ENCODE results near the gene MYO5B.

Gene MYO5B

GRCh38 chr18:50161597-50162205 lies 33.2 kb downstream of the MYO5B start:
- no peak overlapping the region for H3K27ac ChIP-seq (ENCODE audit: low read depth, low read length)
- H3K4me1 ChIP-seq (ENCODE audit: control insufficient read depth, insufficient read depth, low read length): no peaks in the 10 kb centered on the region
- no peaks in the 10 kb centered on the region for H3K27me3 ChIP-seq (ENCODE audit: control insufficient read depth, insufficient read depth, low read length)
- no peak overlapping the region for H3K9ac ChIP-seq (ENCODE audit: low read length)
- no peak overlapping the region for H3K4me3 ChIP-seq (ENCODE audit: low read length)
- no peaks in the 10 kb centered on the region for H3K36me3 ChIP-seq (ENCODE audit: control insufficient read depth, insufficient read depth, low read length)

DNA sequence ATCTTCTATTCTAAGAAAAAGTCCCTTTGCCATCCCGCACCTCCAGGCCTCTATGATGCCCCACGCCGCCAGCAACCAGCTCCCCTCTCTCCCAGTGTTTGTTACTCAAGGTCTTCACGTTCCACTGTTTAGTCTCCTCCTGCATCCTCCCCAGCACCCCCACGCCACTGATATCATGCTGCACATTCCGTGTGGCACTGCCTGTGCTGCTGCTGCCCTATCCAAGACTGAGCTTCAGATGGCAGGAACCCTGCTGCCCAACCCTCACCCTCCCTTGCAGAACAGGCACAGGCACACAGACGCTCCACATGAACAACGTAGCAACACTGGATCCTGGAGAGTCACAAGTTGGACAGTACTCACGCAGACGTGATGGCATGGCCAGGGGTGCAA lies 35.3 kb downstream of the MYO5B start:
- Histone ChIP-seq H3K27ac (ENCODE audit: low read depth, low read length) (no peak overlapping the region), H3K36me3 (ENCODE audit: control insufficient read depth, insufficient read depth, low read length) (no peaks in the 10 kb centered on the region), H3K4me3 (ENCODE audit: low read length) (no peak overlapping the region), H3K4me1 (ENCODE audit: control insufficient read depth, insufficient read depth, low read length) (no peaks in the 10 kb centered on the region), H3K9ac (ENCODE audit: low read length) (no peak overlapping the region), H3K27me3 (ENCODE audit: control insufficient read depth, insufficient read depth, low read length) (no peaks in the 10 kb centered on the region)

DNA sequence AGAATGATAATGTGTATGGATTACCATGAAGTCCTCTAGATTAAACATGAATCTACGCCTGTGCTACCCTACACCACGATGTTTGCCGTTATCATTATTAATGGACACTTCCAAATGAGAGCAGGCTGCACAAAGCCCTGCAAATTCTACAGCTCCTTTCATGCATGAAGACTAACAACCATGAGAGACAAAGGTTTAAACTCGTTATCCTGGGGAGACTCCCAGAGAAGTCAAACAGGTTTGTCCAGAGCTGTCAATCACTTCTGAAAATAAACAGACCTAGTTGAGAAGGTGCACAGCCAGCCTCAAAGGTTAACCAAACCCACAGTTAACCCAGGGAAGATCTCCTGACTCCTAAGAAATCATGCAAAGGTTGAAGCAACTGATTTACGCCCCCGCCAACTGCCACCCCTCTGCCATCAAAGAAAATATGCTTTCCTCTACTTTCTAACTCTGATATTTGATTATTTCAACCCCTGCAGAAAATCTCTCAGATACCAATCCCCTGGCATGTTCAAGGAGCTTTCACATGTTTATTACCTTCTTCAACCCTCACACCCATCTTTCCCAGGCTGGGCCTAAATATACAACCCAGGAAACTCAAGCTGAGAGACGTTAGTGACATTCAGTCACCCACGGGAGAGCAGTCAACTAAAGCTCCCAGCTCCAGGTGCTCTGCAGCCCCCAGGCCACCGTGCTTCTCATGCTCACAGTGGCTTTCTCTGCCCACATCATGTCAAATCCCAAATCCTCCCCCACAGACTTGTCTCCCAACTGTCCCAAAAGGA lies 35.9 kb downstream of the MYO5B start:
- no peak overlapping the region for H3K27ac ChIP-seq (ENCODE audit: low read depth, low read length)
- H3K36me3 ChIP-seq (ENCODE audit: control insufficient read depth, insufficient read depth, low read length): no peaks in the 10 kb centered on the region
- no peaks in the 10 kb centered on the region for H3K4me1 ChIP-seq (ENCODE audit: control insufficient read depth, insufficient read depth, low read length)
- H3K27me3 ChIP-seq (ENCODE audit: control insufficient read depth, insufficient read depth, low read length): no peaks in the 10 kb centered on the region
- H3K9ac ChIP-seq (ENCODE audit: low read length): no peak overlapping the region
- H3K4me3 ChIP-seq (ENCODE audit: low read length): no peak overlapping the region

DNA sequence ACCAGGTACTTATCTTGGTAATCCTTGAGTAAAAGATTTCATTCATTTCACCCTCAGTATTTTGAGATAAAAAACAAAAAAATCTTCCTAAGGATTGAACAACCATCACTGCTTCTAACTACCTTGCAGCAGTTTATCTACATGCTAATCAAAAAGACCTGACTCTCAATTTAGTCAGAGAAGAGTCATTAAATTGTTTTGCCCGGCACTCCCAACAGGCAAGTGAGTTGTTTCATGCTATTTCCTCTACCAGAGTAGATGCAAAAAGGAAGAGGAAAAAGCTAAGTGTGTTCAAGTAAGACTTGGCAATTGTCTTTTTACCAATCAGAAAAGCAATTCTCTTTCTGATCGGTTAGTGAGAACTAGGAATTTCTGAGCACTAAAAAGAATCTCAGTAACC lies 39.5 kb downstream of the MYO5B start:
- no peaks in the 10 kb centered on the region for H3K4me1 ChIP-seq (ENCODE audit: control insufficient read depth, insufficient read depth, low read length)
- no peak overlapping the region for H3K4me3 ChIP-seq (ENCODE audit: low read length)
- H3K27ac ChIP-seq (ENCODE audit: low read depth, low read length): no peak overlapping the region
- H3K9ac ChIP-seq (ENCODE audit: low read length): no peak overlapping the region
- no peaks in the 10 kb centered on the region for H3K27me3 ChIP-seq (ENCODE audit: control insufficient read depth, insufficient read depth, low read length)
- H3K36me3 ChIP-seq (ENCODE audit: control insufficient read depth, insufficient read depth, low read length): no peaks in the 10 kb centered on the region

GRCh38 chr18:50154420-50154819 lies 40.5 kb downstream of the MYO5B start:
- H3K9ac ChIP-seq (ENCODE audit: low read length): no peak overlapping the region
- H3K27me3 ChIP-seq (ENCODE audit: control insufficient read depth, insufficient read depth, low read length): no peaks in the 10 kb centered on the region
- H3K27ac ChIP-seq (ENCODE audit: low read depth, low read length): no peak overlapping the region
- H3K4me3 ChIP-seq (ENCODE audit: low read length): no peak overlapping the region
- H3K4me1 ChIP-seq (ENCODE audit: control insufficient read depth, insufficient read depth, low read length): no peaks in the 10 kb centered on the region
- no peaks in the 10 kb centered on the region for H3K36me3 ChIP-seq (ENCODE audit: control insufficient read depth, insufficient read depth, low read length)

DNA sequence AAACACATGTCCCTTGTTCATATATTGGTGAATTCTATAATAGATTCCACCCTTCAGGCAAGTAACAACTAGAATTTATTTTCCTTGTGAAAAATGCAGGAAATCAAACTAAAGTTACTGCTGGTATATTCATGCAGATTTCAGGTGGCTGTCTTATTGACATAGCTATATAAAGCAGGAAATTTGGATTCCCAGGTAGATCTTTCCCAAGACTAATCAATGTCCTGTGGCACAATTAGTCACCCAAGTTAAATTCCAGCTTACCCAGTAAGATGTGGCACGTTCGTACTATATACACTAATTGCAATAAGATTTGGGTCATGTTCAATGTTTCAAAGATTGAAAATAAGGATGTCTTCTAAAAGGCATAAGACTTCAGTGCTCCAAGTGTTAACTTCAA lies 42.0 kb downstream of the MYO5B start:
- Histone ChIP-seq H3K4me3 (ENCODE audit: low read length) (no peak overlapping the region), H3K27ac (ENCODE audit: low read depth, low read length) (no peak overlapping the region), H3K27me3 (ENCODE audit: control insufficient read depth, insufficient read depth, low read length) (no peaks in the 10 kb centered on the region), H3K36me3 (ENCODE audit: control insufficient read depth, insufficient read depth, low read length) (no peaks in the 10 kb centered on the region), H3K9ac (ENCODE audit: low read length) (no peak overlapping the region), H3K4me1 (ENCODE audit: control insufficient read depth, insufficient read depth, low read length) (no peaks in the 10 kb centered on the region)

DNA sequence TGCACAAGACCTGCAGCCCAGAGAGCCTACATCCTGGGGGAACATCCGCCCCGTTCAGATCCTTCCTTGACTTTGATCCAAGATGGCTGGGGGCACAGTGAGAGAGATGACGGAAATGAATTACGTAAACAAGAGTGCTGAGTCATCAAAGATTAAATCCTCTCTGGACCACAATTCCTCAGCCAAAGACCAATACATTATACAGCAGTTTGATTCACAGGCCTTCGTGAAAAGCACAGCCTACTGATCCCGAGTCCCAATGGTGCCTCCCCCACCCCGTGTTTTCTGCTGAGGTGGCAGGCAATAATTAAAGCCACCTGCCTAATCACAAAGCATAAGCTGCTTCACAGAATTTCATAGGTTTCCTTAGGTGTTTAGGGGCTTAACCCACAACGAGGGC lies 43.0 kb downstream of the MYO5B start:
- Histone ChIP-seq H3K27me3 (ENCODE audit: control insufficient read depth, insufficient read depth, low read length) (no peaks in the 10 kb centered on the region), H3K27ac (ENCODE audit: low read depth, low read length) (no peak overlapping the region), H3K4me3 (ENCODE audit: low read length) (no peak overlapping the region), H3K4me1 (ENCODE audit: control insufficient read depth, insufficient read depth, low read length) (no peaks in the 10 kb centered on the region), H3K36me3 (ENCODE audit: control insufficient read depth, insufficient read depth, low read length) (no peaks in the 10 kb centered on the region), H3K9ac (ENCODE audit: low read length) (no peak overlapping the region)

GRCh38 chr18:50144540-50144939 lies 50.4 kb downstream of the MYO5B start:
- no peaks in the 10 kb centered on the region for H3K27me3 ChIP-seq (ENCODE audit: control insufficient read depth, insufficient read depth, low read length)
- no peaks in the 10 kb centered on the region for H3K4me1 ChIP-seq (ENCODE audit: control insufficient read depth, insufficient read depth, low read length)
- no peak overlapping the region for H3K9ac ChIP-seq (ENCODE audit: low read length)
- no peak overlapping the region for H3K4me3 ChIP-seq (ENCODE audit: low read length)
- H3K36me3 ChIP-seq (ENCODE audit: control insufficient read depth, insufficient read depth, low read length): no peaks in the 10 kb centered on the region
- no peak overlapping the region for H3K27ac ChIP-seq (ENCODE audit: low read depth, low read length)

GRCh38 chr18:50143886-50144285 lies 51.1 kb downstream of the MYO5B start:
- H3K4me3 ChIP-seq (ENCODE audit: low read length): no peak overlapping the region
- H3K36me3 ChIP-seq (ENCODE audit: control insufficient read depth, insufficient read depth, low read length): no peaks in the 10 kb centered on the region
- H3K27me3 ChIP-seq (ENCODE audit: control insufficient read depth, insufficient read depth, low read length): no peaks in the 10 kb centered on the region
- no peaks in the 10 kb centered on the region for H3K4me1 ChIP-seq (ENCODE audit: control insufficient read depth, insufficient read depth, low read length)
- H3K9ac ChIP-seq (ENCODE audit: low read length): no peak overlapping the region
- H3K27ac ChIP-seq (ENCODE audit: low read depth, low read length): no peak overlapping the region

DNA sequence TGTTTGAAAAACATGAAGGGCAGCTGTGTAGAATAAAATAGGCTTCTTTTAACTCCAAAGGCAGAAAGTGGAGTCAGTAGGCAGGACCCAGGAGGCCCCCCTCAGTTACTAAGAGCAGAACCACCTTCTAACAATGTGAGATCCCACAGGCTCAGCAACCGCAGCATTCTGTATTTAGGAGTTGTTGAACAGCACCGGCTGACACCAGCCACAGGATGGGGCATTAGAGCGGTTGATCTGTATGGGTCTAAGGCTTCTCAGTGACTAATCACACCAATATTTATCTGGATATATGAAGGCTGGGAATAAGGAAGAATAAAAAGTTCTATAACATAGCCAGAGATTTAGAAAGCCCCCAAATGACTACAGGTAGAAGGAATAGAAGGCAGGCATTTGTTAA lies 51.7 kb downstream of the MYO5B start:
- H3K27ac ChIP-seq (ENCODE audit: low read depth, low read length): no peak overlapping the region
- H3K4me1 ChIP-seq (ENCODE audit: control insufficient read depth, insufficient read depth, low read length): no peaks in the 10 kb centered on the region
- H3K36me3 ChIP-seq (ENCODE audit: control insufficient read depth, insufficient read depth, low read length): no peaks in the 10 kb centered on the region
- no peak overlapping the region for H3K4me3 ChIP-seq (ENCODE audit: low read length)
- no peaks in the 10 kb centered on the region for H3K27me3 ChIP-seq (ENCODE audit: control insufficient read depth, insufficient read depth, low read length)
- H3K9ac ChIP-seq (ENCODE audit: low read length): no peak overlapping the region

DNA sequence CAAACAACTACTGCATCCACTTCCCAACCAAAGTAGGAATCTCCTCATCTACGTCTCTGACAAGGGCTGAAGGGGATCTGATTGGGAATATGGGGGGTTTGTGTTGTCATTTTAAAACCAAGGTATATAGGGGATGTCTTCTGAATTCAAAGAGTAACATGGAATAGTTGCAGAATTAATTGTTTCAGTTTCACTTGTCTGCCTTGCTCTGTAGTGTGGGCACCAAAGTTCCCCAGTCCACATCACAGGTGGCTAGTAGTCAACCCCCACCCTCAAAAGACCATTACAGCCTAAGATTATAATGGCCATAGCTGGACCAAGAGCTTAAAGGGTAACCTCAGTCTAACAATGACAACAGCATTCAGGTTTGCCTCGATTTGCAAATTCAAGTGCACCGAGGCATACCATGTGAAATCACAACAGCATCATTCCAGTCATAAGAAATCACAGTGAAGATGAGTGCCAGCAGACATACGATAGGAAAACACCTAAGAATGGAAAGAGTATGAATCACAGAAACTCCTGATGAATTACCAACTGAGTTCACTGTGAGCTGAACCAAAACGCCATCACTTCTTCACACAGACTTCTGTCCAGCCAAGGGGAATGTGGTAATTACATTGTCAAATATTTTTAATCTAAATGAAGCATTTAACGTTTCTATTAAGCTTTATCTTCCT lies 52.4 kb downstream of the MYO5B start:
- Histone ChIP-seq H3K27me3 (ENCODE audit: control insufficient read depth, insufficient read depth, low read length) (no peaks in the 10 kb centered on the region), H3K9ac (ENCODE audit: low read length) (no peak overlapping the region), H3K4me1 (ENCODE audit: control insufficient read depth, insufficient read depth, low read length) (no peaks in the 10 kb centered on the region), H3K27ac (ENCODE audit: low read depth, low read length) (no peak overlapping the region), H3K36me3 (ENCODE audit: control insufficient read depth, insufficient read depth, low read length) (no peaks in the 10 kb centered on the region), H3K4me3 (ENCODE audit: low read length) (no peak overlapping the region)

DNA sequence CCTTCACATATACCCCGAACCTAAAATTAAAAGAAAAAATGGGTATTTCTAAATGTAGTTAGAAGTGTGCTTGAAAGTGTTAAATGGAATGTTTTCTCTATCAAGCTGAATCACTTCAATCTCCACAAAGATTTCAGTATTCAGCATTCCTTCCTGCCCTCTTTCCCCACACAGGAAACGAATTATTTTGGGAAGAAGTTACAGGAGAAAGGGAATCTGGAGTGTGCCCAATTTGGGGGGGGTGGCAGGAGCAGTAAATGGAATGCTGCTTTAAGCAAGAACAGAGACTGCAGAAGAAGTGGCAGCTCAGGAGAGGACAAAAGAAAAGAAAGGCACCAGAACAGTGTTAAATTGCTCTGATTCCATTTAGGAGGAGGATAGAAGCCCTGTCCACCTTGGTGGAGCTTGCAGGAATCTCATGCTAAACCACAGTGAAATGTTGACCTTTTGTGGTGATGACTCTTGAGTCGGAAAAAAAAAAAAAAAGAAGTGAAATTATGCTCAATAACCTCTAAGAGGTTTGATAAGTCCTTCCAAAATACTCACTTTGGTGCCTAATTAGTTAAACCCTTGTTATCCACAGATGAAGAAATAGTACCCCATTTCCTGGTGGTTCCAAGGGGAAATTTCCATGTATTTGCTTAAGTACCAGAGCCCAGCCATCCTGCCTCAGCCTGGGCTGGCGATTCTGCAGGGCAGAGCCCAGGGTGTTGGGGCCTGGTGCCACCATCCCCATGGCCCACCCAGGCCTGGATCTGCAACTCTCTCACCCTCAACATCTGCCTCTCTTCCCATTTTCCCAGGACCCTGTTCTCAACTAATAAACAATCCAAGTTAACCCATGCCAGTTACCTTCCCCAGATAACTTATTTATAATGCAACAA lies 56.5 kb downstream of the MYO5B start:
- H3K27ac ChIP-seq (ENCODE audit: low read depth, low read length): no peak overlapping the region
- H3K4me3 ChIP-seq (ENCODE audit: low read length): no peak overlapping the region
- no peaks in the 10 kb centered on the region for H3K27me3 ChIP-seq (ENCODE audit: control insufficient read depth, insufficient read depth, low read length)
- H3K4me1 ChIP-seq (ENCODE audit: control insufficient read depth, insufficient read depth, low read length): no peaks in the 10 kb centered on the region
- H3K36me3 ChIP-seq (ENCODE audit: control insufficient read depth, insufficient read depth, low read length): no peaks in the 10 kb centered on the region
- H3K9ac ChIP-seq (ENCODE audit: low read length): no peak overlapping the region

All from rectal smooth muscle tissue (tissue), 1 donor.